ENCODE results near the gene GULP1. TPM values are rescaled to one million over a fixed set of nuclear protein-coding genes. Genes with fewer than 3 reads are reported as not detected.

The GULP1 gene
- total and polyA plus RNA-seq, 7 donors, result 5.6 to 18.0 (median 11.3) TPM

DNA sequence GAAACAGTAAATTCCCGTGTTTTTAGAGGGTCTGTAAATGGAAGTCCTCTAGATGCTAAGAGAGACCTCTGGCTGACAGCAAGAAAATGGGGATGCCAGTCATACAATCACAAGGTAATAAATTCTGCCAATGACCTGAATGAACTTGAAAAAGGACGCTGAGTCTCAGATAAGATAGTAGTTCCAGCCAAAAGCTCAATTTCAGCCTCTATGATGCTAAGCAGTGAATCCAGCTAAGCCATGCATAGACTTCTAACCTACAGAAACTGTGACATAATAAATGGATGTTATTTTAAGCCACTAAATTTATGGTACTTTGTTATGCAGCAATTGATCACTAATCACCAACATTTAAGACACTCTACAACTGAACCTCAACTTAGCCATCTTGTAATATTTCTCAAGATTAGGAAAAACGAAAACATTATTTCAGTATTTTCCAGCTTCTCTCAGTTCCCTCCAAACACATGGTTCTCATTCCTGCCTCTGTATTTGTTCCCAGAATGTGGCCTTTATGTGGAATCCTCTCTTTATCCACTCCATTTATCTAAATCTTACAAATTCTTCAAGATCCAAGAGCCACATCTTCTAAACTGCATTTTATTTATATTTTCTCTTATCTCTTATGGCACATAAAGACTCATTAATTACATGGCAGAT is 331.1 kb downstream of the GULP1 start:
- no peaks in the 10 kb centered on the region for H3K27me3 ChIP-seq (ENCODE audit: insufficient read depth in 3 of 3, low read length in 2 of 3)
- no peak overlapping the region for H3K4me3 ChIP-seq
- no peak overlapping the region for H3K27ac ChIP-seq
- no peak for DNase-seq
- ATAC-seq, result no peak
- intact Hi-C loops (cut with DNase I), result no loop called here
- H3K9me3 ChIP-seq, result no peaks in the 10 kb centered on the region
- WGBS, 3 donors, result 78 to 85% (median 83%) methylated on average over 3 of the region's 3 CpGs
- H3K4me1 ChIP-seq, result no peaks in the 10 kb centered on the region
- H3K36me3 ChIP-seq (ENCODE audit: insufficient read depth in 1 of 2, low read depth in 1 of 2), result no peaks in the 10 kb centered on the region
- TF ChIP-seq, protein P1, sequence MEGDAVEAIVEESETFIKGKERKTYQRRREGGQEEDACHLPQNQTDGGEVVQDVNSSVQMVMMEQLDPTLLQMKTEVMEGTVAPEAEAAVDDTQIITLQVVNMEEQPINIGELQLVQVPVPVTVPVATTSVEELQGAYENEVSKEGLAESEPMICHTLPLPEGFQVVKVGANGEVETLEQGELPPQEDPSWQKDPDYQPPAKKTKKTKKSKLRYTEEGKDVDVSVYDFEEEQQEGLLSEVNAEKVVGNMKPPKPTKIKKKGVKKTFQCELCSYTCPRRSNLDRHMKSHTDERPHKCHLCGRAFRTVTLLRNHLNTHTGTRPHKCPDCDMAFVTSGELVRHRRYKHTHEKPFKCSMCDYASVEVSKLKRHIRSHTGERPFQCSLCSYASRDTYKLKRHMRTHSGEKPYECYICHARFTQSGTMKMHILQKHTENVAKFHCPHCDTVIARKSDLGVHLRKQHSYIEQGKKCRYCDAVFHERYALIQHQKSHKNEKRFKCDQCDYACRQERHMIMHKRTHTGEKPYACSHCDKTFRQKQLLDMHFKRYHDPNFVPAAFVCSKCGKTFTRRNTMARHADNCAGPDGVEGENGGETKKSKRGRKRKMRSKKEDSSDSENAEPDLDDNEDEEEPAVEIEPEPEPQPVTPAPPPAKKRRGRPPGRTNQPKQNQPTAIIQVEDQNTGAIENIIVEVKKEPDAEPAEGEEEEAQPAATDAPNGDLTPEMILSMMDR (IDR thresholded peaks at IDR 0.05), result no peak

DNA sequence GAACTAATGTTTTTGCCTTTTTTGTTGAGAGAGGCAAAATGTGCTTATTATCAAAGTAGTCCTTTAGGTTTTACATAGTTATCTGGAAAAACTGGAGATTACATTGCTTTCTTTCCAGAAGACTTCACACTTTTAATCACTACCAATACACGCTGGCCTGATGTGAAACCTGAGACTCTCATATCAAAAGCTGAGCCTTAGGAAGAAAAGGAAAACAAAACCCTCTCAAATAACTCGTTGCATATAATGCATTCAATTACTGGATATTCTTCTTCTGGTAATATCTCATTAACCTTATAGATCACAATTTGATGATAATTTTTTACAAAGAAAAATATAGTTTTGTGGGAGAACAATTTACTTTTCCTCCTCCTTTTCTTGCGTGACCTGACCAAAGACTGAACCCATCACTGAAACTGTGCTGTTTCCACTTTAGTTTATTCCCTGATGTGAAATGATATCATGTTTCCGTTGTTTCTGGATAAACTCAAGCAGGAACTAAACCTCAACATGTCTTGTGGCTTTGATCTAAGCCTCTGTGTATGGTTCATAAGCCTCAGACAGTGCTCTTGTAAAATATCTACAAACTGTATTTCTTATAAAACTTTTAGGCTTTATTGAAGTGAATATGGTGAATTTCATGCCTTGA is 332.4 kb downstream of the GULP1 start:
- no peak for DNase-seq
- Histone ChIP-seq H3K27me3 (ENCODE audit: insufficient read depth in 3 of 3, low read length in 2 of 3) (no peaks in the 10 kb centered on the region), H3K4me1 (no peaks in the 10 kb centered on the region), H3K4me3 (no peak overlapping the region), H3K9me3 (no peaks in the 10 kb centered on the region), H3K27ac (no peak overlapping the region), H3K36me3 (ENCODE audit: insufficient read depth in 1 of 2, low read depth in 1 of 2) (no peaks in the 10 kb centered on the region)
- no peak for ATAC-seq
- intact Hi-C loops (cut with DNase I), result no loop called here
- WGBS, 3 donors, result 31 to 36% (median 35%) methylated on average over 4 of the region's 4 CpGs
- TF ChIP-seq, protein P1 (IDR thresholded peaks at IDR 0.05), result no peak

DNA sequence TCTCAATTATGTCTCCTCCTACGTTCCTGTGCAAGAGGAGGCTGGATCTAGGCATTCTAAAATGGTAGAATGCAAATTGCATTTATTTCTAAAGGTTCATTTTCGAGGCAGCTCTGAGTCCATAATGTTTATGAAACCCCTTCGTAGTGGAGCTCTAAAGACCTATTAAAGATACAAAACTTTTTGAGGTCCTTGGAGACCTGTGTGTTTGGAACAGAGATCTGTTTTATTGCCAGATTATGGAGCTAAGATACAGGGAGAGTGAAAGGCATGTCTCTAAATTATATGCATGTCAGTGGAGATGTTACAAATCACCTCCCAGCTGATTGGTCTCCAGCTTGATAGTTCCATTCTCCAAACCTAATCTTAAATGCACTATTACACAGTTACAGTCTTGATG is 335.8 kb downstream of the GULP1 start:
- WGBS, 3 donors, result 71 to 76% (median 76%) methylated on average over 3 of the region's 3 CpGs
- DNase-seq (no peak), ATAC-seq (no peak)
- Histone ChIP-seq H3K4me3 (no peak overlapping the region), H3K27me3 (ENCODE audit: insufficient read depth in 3 of 3, low read length in 2 of 3) (no peaks in the 10 kb centered on the region), H3K9me3 (no peaks in the 10 kb centered on the region), H3K4me1 (no peaks in the 10 kb centered on the region), H3K36me3 (ENCODE audit: insufficient read depth in 1 of 2, low read depth in 1 of 2) (no peaks in the 10 kb centered on the region), H3K27ac (no peak overlapping the region)
- TF ChIP-seq, protein P1 (IDR thresholded peaks at IDR 0.05), result no peak
- intact Hi-C loops (cut with DNase I), result no loop called here

DNA sequence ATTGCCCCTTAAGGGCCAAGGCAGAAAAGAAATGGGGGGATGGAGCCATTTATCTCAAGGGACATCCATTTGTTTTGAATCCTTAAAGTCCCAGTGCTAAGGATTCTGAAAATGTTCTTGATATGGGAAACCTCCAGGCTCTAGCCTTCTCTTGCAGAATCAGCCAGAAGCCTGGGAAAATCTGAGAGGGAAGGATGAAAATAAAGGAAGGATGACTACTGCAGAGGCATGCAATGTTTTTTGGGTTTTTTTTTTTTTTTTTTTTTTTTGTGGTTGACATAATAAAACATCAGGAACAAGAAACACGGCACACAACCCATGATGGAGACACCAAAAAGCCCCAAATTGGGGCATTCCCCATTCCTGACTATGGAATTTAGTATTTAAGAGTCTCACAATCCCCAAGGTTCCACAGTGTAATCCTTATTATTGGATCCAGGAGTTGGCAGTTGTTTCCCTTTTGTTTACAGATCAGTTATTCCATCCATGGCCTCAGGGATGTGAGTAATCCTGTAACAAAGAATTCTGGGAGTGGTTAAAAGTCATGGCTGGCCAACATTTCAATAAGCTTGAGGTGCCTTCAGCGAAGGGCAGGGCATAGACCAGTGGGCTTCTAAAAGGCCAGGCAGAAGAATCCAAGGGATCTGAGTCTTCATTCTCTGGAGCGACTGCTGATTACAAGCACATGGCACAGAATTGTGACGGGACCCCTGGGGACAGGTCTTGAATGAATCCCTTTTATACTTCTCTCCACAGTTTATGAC is 337.5 kb downstream of the GULP1 start:
- 67 to 81% (median 76%) methylated on average over 4 of the region's 4 CpGs for WGBS, 3 donors
- no peaks in the 10 kb centered on the region for H3K4me1 ChIP-seq
- H3K27me3 ChIP-seq (ENCODE audit: insufficient read depth in 3 of 3, low read length in 2 of 3), result no peaks in the 10 kb centered on the region
- H3K36me3 ChIP-seq (ENCODE audit: insufficient read depth in 1 of 2, low read depth in 1 of 2), result no peaks in the 10 kb centered on the region
- DNase-seq, result no peak
- no peak overlapping the region for H3K4me3 ChIP-seq
- no peaks in the 10 kb centered on the region for H3K9me3 ChIP-seq
- ATAC-seq, result no peak
- intact Hi-C loops (cut with DNase I), result no loop called here
- TF ChIP-seq, protein P1 (IDR thresholded peaks at IDR 0.05), result no peak
- no peak overlapping the region for H3K27ac ChIP-seq

Data from psoas muscle (tissue), 8 donors.